ENCODE data around the gene PNMA8A.
A peak's percentile ranks its signal among the peaks of the same experiment; 100 is the strongest.

The PNMA8A gene

DNA sequence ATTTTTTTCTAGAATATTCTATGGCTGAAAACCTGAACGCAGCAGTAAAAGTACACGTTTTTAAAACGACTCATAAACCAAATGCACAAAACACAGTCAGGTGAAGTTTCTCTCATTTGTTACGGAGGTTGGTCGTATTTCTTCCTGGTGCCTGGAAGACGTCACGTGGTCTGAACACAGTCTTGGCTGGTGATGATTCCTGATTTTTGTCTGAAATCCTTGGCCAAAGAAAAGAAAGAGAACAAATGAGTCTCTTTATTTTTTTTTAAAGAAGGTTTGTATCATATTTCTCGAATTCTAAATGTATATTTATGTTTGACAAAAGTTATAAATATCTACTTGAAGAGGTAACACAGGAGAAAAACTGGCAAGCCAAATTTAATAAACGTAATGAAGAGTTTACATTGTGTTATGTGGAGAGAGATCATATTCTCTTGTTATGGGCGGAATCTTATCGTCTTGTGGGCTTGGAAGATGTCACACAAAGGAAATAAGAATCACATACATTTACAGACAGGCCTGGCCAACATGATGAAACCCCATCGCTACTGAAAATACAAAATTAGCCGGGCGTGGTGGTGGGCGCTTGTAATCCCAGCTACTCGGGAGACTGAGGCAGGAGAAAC, 10.0 kb upstream of the PNMA8A start:
- no peak for DNase-seq
- no peaks in the 10 kb centered on the region for H3K27me3 ChIP-seq
- peaks cover 0 to 47% (median 23%) of the 10 kb centered on the region in 4 donors for H3K4me1 ChIP-seq
- H3K4me3 ChIP-seq = peak overlapping the region in 1 of 2 donors; percentile 6
- TF ChIP-seq, protein P1, sequence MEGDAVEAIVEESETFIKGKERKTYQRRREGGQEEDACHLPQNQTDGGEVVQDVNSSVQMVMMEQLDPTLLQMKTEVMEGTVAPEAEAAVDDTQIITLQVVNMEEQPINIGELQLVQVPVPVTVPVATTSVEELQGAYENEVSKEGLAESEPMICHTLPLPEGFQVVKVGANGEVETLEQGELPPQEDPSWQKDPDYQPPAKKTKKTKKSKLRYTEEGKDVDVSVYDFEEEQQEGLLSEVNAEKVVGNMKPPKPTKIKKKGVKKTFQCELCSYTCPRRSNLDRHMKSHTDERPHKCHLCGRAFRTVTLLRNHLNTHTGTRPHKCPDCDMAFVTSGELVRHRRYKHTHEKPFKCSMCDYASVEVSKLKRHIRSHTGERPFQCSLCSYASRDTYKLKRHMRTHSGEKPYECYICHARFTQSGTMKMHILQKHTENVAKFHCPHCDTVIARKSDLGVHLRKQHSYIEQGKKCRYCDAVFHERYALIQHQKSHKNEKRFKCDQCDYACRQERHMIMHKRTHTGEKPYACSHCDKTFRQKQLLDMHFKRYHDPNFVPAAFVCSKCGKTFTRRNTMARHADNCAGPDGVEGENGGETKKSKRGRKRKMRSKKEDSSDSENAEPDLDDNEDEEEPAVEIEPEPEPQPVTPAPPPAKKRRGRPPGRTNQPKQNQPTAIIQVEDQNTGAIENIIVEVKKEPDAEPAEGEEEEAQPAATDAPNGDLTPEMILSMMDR (IDR thresholded peaks at IDR 0.05) = no peak
- H3K9me3 ChIP-seq = no peaks in the 10 kb centered on the region
- intact Hi-C loops (cut with DNase I; ENCODE audit: low total_unique reads) = no loop called here
- no peaks in the 10 kb centered on the region for H3K36me3 ChIP-seq
- peak overlapping the region; percentile 80 to 88 for H3K27ac ChIP-seq

- H3K27me3 ChIP-seq = no peaks in the 10 kb centered on the region
- H3K36me3 ChIP-seq = no peaks in the 10 kb centered on the region
- no peak for DNase-seq
- intact Hi-C loops (cut with DNase I; ENCODE audit: low total_unique reads) = no loop called here
- peaks cover 0 to 56% (median 29%) of the 10 kb centered on the region in 4 donors for H3K4me1 ChIP-seq
- H3K9me3 ChIP-seq = no peaks in the 10 kb centered on the region
- TF ChIP-seq, protein P1 (IDR thresholded peaks at IDR 0.05) = no peak
- peak overlapping the region; percentile 80 to 88 for H3K27ac ChIP-seq
- H3K4me3 ChIP-seq = no peak overlapping the region
These were observed 9.1 kb upstream of the PNMA8A start for GRCh38 chr19:46480415-46480814.

GRCh38 chr19:46478356-46478986, 7.1 kb upstream of the PNMA8A start:
- DNase-seq = no peak
- Histone ChIP-seq H3K27me3 (no peaks in the 10 kb centered on the region), H3K36me3 (no peaks in the 10 kb centered on the region), H3K4me3 (no peak overlapping the region), H3K27ac (peak overlapping the region; percentile 60 to 88), H3K4me1 (peaks cover 0 to 74% (median 38%) of the 10 kb centered on the region in 4 donors), H3K9me3 (no peaks in the 10 kb centered on the region)
- intact Hi-C loops (cut with DNase I; ENCODE audit: low total_unique reads) = no loop called here
- TF ChIP-seq, protein P1 (IDR thresholded peaks at IDR 0.05) = no peak

DNA sequence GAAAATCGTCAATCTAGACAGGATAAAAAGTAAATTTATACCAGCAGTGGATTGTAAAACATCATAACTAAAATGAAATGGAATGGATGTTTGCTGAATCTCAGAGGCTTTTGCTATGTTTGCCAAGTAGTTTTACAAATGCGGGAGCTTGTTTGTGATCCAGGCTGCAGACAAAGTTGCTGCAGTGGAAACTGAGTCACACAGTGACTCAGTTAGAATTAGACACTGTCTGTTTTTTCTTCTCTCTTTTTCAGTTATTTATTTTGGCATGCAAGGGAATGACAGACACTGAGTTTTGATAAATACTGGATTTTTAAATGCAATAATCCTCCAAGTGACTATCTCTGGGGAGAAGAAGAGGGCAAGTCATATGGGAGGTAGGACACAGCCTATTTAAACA, 4.6 kb upstream of the PNMA8A start:
- Histone ChIP-seq H3K27ac (peak overlapping the region; percentile 35 to 88), H3K4me1 (peaks cover 0 to 75% (median 41%) of the 10 kb centered on the region in 4 donors), H3K36me3 (no peaks in the 10 kb centered on the region), H3K9me3 (no peaks in the 10 kb centered on the region), H3K4me3 (no peak overlapping the region), H3K27me3 (no peaks in the 10 kb centered on the region)
- intact Hi-C loops (cut with DNase I; ENCODE audit: low total_unique reads) = no loop called here
- TF ChIP-seq, protein P1 (IDR thresholded peaks at IDR 0.05) = no peak
- no peak for DNase-seq

GRCh38 chr19:46474211-46474610, 2.8 kb upstream of the PNMA8A start:
- H3K36me3 ChIP-seq = no peaks in the 10 kb centered on the region
- H3K9me3 ChIP-seq = no peaks in the 10 kb centered on the region
- no peaks in the 10 kb centered on the region for H3K27me3 ChIP-seq
- intact Hi-C loops (cut with DNase I; ENCODE audit: low total_unique reads) = no loop called here
- peak overlapping the region; percentile 87 to 91 for H3K27ac ChIP-seq
- H3K4me3 ChIP-seq = no peak overlapping the region
- H3K4me1 ChIP-seq = peaks cover 0 to 79% (median 39%) of the 10 kb centered on the region in 4 donors
- TF ChIP-seq, protein P1 (IDR thresholded peaks at IDR 0.05) = no peak
- DNase-seq = peak in 1 of 2 donors; percentile 56

Data from tibial artery (tissue), 4 donors.